GM18526 (cell line): ENCODE measurements around the gene UMOD.

Experiments used
- POLR2A ChIP-seq: IDR thresholded peaks from 3 replicates; pipeline ENCODE4 v1.6.1; 2011; ENCODE audit not compliant: insufficient read length; ENCODE audit errors: extremely low read depth

The UMOD gene

DNA sequence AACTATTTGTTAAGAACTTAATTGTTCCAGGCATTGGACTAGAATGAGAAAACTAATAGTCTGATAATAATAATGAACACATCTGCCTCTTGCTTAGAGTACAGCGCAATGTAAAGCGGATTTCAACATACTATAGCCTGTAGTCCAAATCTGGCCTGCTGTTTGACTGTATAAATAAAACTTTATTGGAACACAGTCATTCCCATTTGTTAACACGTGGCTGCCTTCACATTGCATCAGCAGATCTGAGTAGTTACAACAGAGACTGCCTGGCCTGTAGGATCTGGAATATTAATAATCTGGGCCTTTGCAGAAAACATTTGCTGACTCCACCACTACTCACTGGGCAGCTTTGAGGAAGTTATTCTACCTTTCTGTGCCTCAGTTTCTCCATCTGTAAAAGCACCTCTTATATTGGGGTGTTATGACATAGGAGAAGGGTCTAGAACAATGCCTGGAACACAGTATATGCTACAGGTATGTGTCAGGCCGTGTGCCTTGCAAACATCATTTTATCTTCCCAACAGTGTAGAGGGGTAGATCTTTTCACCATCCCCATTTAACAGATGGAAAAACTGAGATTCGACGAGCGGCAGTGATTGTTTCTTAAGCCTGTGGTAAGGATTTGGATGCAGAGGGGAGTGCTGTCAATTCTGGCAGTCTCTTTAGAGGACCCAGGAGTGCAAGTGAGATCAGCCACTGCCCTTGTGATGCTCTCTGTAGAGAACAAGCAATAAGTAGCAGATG is 29.9 kb upstream of the UMOD start:
- no peak for TF ChIP-seq POLR2A

DNA sequence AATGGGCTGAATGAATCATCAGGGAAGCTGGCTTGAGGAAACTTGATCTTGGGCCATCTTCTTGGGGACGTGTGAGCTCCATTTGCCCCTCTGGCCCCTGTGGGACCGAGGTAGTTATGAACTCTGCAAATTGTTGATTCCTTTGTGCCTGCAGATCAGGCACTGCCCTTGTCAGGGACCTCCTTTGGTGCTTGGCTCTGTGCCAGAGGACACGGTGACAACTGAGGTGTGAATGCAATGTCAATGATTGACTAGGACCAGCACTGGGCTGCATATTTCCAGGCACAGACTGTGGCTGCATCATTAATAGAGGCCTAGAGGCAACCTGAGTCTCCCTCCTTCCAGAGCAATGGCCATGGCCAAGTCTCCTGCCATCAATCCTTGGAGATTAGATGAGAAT is 28.3 kb upstream of the UMOD start:
- no peak for TF ChIP-seq POLR2A

DNA sequence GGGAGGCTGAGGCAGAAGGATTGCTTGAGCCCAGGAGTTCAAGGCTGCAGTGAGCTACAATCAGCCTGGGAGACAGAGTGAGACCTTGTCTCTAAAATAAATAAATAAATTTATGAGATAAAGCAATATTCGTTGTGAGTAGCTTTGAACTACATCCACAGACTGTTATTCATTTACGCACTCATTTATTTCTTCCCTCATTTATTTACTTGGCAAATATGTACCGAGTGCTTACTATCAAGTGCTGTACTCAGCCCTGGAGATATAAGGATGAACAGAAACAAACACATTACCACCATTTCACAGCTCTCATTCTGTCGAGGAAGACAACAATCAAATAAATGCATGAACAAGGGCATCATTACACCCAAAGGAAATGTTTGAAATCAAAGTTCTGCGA is 24.7 kb upstream of the UMOD start:
- no peak for TF ChIP-seq POLR2A

DNA sequence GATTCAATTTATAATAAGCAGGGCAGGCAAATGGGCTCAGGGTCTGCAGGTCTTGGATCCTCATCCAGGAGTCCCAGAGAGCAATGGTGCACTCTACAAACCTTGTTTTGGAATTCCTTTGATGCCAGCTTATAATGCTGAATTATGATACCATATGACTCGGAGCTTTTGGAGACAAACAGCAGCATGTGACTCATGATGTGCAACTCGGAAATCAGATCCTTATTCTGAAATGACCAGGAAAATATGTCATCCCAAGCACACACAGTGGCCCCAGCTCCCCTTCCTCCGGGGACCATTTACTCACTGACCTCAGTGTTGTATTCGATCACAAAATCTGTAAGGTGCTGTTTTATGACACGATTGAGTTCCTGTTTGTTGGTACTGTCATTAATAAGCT is 20.2 kb upstream of the UMOD start:
- TF ChIP-seq POLR2A = no peak

DNA sequence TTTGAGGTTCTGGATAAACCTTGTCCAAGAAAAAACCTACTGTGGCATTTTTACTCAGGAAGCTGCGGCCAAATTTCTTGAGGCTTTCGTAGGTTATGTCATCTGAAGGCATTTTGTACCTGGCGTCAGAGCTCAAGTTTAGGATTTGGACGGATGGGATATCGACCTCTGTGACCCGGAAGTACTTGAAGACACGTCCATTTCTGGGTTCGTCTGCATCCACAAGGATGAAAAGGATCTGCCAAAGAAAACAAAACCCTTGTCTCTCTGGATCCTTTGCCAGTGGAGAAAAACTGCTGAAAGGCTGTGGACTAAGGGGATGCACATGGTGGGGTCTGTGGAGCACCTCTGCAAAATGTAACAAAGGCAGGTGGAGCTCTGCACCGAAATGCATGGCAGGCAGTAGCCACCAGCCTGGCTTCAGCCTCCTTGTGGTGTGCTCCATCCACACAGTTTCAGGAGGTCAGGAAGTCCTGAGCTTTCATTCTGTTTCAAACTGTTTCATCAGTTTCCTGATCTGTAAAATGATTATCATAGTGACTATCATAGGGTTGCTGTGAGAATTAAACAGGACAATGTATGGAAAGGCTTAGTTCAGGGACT is 17.0 kb upstream of the UMOD start:
- no peak for TF ChIP-seq POLR2A

DNA sequence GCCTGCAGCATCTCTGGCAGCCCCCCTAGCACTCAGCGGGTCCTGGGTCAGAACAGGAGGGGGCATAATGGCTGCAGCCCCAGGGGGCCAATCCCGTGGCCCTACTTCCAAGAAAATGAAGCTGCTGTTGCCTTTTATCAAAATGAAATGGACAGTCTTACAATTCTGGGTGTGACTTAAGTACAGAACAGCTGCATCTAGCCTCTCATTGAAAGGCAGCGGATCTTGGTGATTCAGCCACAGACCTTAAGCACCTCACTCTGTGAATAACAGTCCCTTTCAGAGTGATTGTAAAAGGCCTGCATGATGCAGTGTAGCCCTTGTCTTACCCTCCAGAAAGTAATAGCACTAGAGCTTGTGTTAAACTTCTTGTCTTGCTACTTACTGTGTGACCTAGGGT is 11.5 kb upstream of the UMOD start:
- TF ChIP-seq POLR2A = no peak

DNA sequence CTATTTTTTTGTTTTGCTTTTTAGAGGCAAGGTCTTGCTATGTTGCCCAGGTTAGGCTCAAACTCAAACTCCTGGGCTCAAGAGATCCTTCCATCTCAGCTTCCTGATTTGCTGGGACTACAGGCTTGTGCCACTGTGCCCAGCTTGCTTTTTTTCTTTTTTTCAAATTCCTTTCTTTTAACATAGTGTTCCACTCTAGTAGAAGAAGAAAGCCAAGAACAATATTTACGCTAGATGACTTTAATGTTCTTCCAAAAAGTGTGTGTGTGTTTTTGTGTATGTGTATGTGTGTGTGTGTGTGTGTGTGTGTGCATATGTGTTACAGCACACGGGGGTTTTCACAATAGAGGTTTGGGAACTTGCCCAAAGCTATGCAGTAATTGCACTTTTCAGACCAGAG is 10.7 kb upstream of the UMOD start:
- TF ChIP-seq POLR2A = no peak

DNA sequence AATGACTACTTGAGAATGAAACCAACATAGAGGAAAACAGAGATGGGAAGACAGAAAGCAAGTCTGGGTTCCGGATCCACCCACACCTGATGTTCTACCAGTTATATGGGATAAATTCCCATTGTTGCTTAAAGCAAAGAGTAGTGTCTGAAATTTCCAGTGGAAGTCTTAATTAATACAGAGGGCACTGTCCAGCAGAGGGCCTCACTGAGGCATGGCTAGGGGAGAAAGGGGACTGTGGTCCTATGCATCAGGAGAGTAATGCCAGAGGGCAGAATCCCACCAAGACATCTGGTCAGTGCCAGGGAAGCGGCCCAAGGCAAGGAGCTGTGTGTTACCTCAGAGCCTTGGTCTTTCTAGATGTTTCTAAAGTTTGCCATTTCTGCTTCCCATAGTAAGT is 7.5 kb upstream of the UMOD start:
- TF ChIP-seq POLR2A = no peak

DNA sequence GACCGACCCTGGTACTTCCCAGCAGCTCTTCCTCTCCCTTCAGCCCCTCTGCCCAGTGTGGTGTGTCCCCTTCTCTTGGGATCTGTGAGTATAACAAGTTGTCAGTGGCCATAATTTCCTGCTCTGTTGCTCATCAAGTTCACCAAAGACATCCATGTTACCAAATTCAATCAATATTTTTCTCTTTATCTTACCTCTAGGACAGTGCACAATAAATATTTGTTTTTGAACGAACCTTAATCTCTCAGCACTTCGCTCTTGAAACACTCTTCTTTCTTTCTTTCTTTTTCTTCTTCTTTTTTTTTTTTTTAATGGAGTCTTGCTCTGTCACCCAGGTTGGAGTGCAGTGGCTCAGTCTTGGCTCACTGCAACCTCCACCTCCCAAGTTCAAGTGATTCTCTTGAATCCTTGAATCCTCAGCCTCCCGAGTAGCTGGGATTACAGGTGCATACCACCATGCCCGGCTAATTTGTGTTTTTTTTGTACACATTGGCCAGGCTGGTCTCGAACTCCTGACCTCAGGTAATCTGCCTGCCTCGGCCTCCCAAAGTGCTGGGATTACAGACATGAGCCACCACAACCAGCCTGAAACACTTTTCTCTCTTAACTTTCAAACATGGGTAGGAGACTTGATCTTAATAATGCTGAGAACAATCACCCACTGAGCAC is 2.7 kb upstream of the UMOD start:
- TF ChIP-seq POLR2A = no peak

DNA sequence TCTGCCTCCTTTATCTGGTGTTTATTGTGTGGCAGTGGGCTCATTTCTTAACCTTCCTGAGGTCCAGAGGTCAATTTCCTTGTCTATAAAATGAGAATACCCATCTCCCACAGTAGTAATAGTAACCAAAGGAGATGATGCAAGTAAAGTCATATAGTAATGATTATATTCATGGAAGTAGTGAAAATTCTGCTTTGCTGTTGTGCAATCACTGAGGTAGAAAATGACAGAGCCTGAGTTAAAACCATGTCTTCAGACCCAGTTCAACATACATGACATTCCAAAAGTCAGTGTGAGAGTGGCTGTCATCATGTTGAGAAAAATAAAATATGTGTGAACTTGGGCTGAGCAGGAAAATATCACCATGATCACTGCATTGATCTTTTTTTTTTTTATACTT is 864 bp upstream of the UMOD start:
- no peak for TF ChIP-seq POLR2A

DNA sequence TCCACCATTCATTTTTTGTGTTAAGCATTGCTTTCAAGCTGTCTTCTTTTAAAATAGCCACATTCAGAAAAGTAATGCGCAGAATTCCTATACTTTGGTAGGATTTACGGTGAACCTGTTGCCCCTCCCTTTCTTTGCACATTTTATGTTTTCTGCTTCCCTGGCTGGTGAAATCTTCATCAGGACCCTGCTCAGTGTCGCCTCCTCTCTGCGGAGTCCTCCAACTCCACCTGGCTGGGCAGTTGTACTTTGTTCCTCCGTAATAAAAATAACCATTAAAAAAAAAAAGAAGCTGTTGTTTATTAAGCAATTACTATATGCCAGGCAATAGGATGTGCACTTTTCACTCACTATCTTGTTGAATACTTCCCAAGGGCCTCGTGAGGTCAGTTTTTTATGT is 2.9 kb downstream of the UMOD start:
- TF ChIP-seq POLR2A = no peak

DNA sequence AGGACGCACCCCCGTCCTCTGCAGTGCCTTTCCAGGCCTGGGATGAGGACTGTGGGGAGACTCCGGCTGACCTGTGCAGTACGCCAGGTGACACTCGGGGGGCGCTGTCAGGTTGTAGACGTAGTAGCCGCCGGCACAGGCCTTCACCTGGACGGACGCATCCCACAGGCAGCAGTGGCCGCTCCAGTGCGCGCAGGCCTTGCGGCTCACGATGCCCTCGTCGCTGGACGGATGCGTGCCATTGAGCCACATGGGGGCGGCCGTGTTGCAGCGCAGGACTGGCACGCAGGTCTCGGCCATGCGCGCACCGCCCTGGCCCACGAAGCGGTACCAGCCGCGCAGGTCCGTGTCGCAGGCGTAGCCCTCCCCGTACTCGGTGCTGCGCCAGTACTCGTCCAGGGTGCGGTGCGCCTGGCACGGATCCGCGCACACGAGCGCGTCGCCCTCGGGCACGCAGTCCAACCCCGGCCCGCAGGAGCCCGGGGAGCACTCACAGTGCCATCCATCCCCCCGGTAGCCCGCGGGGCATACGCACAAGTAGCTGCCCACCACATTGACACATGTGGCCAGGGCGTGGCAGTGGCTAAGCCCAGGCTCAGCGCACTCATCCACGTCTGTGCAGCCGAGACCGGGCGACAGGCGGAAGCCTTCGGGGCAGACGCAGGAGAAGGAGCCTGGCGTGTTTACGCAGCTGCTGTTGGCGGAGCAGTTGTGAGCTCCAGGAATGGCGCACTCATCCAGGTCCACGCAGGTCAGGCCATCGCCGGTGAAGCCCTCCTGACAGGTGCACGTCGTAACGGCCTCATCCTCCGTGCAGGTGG is 3.9 kb downstream of the UMOD start:
- TF ChIP-seq POLR2A = no peak

DNA sequence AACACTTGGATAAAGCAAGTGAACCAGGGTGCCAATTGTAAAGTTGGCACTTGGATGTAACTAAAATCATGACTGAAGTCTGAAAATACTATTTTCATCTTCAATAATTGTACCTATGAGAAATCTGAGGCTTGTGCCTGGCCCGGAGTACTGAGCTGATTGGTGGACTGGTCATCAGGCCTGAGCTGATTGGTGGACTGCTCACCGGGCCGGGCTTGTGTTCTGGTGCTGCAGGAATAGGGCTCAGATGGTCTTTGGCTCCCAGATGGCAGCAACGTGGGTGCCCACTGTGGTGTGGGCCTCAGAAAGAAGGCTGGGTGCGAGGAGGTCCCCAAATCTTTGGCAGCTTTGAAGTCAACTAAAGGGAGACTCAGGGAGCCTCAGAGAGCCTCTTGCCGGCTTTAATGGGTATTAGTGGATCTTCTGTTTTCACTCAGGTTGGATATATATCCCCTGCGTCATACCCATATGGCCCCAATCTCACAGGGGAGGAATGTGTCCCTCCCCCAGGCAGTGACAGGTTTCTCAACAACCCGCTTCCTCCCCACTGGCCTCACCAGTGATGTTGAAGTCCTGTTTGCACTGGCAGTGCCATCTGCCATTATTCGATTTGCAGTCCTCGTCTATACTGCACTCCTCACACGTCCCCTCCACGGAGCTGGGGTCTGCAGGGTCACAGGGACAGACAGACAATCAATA is 4.7 kb downstream of the UMOD start:
- no peak for TF ChIP-seq POLR2A

DNA sequence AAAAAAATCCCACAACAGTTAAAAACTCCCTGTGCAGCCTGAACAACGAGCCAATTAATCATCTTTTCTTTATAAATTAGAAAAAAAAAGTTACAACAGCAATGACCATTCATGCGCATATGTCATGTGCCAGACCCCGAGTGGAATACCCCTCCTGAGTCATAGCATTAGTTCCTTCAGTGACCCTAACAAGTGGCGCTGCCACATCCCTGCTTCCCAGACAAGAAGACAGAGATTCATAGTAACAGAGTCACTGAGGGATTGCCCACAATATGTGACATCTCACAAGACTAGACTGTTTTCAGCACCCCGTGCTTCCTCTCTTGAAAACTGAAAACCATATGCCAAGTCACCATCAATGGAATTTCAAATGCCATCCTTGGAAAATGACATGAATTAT is 7.9 kb downstream of the UMOD start:
- TF ChIP-seq POLR2A = no peak

DNA sequence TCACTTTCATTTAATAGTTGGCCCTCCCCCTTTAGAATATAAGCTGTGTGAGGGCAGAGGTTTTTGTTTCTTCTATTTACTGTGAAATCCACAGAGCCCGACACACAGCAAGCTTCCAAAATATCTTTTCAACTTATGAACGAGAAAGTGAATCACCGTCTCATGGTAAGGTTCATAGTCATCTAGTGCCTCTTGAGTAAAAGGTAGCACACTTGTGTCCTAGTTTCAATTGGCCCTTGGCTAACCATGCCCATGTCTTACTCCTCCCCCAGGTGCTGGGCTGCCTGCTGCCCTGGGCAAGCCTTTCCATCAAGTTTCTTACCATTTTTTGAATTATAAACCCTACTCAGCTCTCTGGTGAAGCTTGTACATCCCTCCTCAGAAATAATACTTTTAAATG is 12.8 kb downstream of the UMOD start:
- no peak for TF ChIP-seq POLR2A

DNA sequence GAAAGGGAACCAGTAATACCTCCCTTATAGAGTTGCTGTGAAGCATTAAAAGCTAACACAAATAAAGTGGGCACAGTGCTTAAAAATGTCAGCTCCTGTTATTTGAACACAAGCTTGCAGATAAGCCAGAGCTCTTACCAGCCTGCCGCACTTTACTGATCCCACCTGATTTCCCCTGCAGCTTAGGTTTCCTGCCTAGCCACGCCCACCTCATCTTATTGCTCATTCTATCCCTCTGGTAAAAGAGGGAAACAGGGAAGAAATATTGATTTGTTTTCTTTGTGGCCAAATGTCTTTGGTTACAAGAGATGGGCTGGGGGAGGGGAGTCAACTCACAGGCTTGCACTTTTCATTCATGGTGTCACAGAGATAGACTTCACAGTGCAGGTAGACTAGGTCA is 15.6 kb downstream of the UMOD start:
- no peak for TF ChIP-seq POLR2A

DNA sequence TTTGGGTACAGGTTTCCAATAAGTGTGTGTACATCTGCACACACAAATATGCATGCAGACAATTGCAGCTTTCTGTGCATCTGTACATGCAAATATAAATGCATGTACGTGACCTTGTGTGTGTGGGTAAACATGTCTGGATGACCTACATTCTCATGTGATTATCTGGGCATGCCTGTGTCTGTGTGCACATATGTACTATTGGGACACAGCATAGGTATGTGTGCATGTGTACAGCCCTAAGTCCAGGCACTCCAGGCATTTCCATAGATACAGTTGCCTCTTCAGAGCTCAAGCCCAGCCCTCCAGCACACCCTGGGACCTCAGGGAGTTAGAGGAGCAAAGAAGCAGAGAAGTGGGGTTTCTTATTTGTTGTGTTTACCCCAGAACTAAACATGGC is 18.1 kb downstream of the UMOD start:
- no peak for TF ChIP-seq POLR2A
